ENCODE results near the gene RIBC2.

DNA sequence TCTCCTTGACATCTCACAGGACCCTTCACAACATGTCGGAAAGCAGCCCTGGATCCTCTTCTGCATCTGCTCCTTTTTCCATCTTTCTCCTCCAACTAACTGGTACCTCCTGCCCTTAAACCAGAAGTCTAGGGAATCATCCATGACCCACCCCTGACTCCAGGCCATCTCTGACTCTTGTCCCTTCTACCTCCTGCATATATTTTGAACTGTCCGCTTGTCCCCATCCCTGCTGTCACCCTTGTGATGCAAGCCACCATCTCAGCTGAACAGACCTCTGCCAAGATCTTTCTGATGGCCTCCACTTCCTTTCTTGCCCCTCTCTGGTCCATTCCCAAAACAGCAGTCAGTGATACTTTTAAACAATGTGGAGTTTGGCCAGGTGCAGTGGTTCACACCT is 7.0 kb downstream of the RIBC2 start:
- no peak for TF ChIP-seq POLR2AphosphoS5 (IDR thresholded peaks at IDR 0.05)
- TF ChIP-seq, protein P1, sequence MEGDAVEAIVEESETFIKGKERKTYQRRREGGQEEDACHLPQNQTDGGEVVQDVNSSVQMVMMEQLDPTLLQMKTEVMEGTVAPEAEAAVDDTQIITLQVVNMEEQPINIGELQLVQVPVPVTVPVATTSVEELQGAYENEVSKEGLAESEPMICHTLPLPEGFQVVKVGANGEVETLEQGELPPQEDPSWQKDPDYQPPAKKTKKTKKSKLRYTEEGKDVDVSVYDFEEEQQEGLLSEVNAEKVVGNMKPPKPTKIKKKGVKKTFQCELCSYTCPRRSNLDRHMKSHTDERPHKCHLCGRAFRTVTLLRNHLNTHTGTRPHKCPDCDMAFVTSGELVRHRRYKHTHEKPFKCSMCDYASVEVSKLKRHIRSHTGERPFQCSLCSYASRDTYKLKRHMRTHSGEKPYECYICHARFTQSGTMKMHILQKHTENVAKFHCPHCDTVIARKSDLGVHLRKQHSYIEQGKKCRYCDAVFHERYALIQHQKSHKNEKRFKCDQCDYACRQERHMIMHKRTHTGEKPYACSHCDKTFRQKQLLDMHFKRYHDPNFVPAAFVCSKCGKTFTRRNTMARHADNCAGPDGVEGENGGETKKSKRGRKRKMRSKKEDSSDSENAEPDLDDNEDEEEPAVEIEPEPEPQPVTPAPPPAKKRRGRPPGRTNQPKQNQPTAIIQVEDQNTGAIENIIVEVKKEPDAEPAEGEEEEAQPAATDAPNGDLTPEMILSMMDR (IDR thresholded peaks at IDR 0.05) = no peak
- TF ChIP-seq POLR2A (IDR thresholded peaks at IDR 0.05) = no peak

Data from gastroesophageal sphincter (tissue), 3 donors.